22Rv1 (cell line): ENCODE data around the gene ABCC5.

Experiments
- ZFX ChIP-seq: fragments of 450-650 bp; IDR thresholded peaks from 2 replicates; pipeline ENCODE4 v1.6.1; 2017; ENCODE audit warnings: antibody characterized with exemption, borderline replicate concordance
- TF ChIP-seq, protein P1 (sequence below): fragments of 450-650 bp; IDR thresholded peaks from 2 replicates; pipeline ENCODE4 v1.5.1; 2017; ENCODE audit warnings: mild to moderate bottlenecking

DNA sequence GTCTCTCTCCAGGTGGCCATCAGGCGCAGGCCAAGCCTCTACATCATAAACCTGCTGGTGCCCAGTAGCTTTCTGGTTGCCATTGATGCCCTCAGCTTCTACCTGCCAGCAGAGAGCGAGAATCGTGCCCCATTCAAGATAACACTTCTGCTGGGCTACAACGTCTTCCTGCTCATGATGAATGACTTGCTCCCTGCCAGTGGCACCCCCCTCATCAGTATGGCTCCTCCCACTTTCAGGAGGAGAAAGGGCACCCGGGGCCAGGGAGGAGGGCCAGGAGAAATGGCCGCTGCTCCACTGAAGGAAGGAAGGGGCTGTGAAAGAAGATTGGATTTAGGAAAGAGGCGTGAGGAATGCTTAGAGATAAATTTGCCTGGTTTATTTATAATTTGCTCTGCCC lies 41.7 kb upstream of the ABCC5 start:
- TF ChIP-seq, protein P1, sequence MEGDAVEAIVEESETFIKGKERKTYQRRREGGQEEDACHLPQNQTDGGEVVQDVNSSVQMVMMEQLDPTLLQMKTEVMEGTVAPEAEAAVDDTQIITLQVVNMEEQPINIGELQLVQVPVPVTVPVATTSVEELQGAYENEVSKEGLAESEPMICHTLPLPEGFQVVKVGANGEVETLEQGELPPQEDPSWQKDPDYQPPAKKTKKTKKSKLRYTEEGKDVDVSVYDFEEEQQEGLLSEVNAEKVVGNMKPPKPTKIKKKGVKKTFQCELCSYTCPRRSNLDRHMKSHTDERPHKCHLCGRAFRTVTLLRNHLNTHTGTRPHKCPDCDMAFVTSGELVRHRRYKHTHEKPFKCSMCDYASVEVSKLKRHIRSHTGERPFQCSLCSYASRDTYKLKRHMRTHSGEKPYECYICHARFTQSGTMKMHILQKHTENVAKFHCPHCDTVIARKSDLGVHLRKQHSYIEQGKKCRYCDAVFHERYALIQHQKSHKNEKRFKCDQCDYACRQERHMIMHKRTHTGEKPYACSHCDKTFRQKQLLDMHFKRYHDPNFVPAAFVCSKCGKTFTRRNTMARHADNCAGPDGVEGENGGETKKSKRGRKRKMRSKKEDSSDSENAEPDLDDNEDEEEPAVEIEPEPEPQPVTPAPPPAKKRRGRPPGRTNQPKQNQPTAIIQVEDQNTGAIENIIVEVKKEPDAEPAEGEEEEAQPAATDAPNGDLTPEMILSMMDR: no peak
- TF ChIP-seq ZFX: no peak
